Fibroblast of peridontal ligament (primary cell): ENCODE measurements around the gene STX3.
"Not testable (repeated sequence)": the region's sequence is repeated elsewhere in the genome, so short reads cannot be mapped to it uniquely, and the experiment has no call there.

Experiments used
- DNase-seq: peaks from one replicate; pipeline ENCODE4 v3.0.0-alpha.2; 2010; ENCODE audit errors: extremely low read depth

Gene STX3

GRCh38 chr11:59758401-59759037 is 3.3 kb downstream of the STX3 start:
- DNase-seq, result no peak

DNA sequence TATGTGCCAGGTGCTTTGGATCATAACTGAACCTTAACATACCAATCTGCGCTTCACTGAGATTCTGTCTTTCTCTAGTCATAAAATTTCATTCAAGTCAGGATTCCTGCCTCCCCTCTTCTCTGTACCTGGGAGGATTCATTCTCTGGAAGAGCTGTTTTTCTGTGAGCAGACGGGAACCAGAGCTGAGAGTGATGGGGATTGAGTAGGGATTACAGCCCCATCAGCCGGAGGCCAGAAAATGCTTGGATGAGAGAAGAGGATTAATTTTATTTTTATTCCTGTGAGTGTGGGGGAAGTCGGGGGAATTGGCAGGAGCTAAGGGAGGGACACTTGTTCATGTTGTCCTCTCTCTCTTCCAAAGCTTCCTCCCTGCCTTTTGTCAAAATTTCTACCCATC is 4.7 kb downstream of the STX3 start:
- no peak for DNase-seq

GRCh38 chr11:59760771-59761170 is 5.6 kb downstream of the STX3 start:
- no peak for DNase-seq

GRCh38 chr11:59761993-59762392 is 6.8 kb downstream of the STX3 start:
- DNase-seq, result no peak

- DNase-seq, result no peak
Measured at GRCh38 chr11:59765068-59765735, 10.0 kb downstream of the STX3 start.

- no peak for DNase-seq
Measured at GRCh38 chr11:59766542-59767224, 11.5 kb downstream of the STX3 start.

GRCh38 chr11:59767225-59767611 is 12.0 kb downstream of the STX3 start:
- DNase-seq, result no peak

- DNase-seq, result no peak
Measured at GRCh38 chr11:59769111-59769510, 13.9 kb downstream of the STX3 start.

GRCh38 chr11:59769828-59770227 is 14.7 kb downstream of the STX3 start:
- no peak for DNase-seq

GRCh38 chr11:59770319-59770718 is 15.1 kb downstream of the STX3 start:
- no peak for DNase-seq

DNA sequence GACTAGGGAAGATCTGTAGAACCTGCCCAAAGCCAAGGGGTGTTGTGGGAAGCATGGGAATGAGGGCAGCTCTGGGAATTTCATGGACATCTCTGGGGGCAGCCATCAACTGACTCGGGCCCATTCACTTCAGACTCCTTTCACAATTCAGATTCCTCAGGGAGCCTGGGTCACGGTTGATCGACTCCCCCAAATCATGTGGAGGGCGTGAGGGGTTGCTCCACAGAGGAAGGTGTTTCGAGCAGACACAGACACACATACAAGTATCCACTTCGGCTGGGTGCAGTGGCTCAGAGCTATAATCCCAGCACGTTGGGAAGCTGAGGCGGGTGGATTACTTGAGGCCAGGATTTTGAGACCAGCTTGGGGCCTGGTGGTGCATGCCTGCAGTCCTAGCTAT is 15.7 kb downstream of the STX3 start:
- no peak for DNase-seq

DNA sequence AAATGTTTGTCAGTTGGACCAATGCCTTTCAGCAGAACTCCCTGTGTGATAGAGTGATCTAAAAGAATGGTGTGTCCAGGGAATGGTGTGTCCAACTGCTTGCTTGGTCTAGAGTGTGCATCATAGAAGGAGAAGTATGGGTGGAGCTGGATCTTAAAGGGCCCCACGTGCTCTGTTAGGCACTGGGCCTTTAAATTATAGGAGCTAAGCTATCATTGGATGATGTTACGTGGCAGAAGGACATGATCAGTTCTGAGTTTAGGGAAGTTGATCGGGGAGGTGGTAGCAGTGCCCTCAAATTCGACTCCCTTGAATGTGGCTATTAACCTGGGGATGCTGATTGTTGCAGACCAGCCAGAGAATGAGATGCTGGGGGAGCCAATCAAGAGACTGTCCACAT is 16.4 kb downstream of the STX3 start:
- DNase-seq, result no peak

DNA sequence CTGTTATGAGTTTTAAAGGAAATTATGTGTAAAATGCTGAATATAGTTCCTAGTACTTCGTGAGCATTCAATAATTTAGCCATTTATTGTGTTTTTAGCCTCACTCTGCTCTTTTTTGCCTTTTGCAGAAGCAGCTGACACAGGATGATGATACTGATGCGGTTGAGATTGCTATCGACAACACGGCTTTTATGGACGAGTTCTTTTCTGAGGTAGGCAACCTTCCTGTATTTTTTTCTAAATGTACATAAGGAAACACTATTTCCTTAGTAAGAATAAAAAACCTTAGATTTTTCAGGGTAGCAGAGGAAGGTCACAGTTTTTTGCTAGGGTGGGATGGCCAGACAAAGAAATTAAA is 17.9 kb downstream of the STX3 start:
- DNase-seq, result no peak

- no peak for DNase-seq
Measured at GRCh38 chr11:59776210-59777066, 21.3 kb downstream of the STX3 start.

- DNase-seq, result no peak
Measured at GRCh38 chr11:59777104-59777503, 21.9 kb downstream of the STX3 start.

DNA sequence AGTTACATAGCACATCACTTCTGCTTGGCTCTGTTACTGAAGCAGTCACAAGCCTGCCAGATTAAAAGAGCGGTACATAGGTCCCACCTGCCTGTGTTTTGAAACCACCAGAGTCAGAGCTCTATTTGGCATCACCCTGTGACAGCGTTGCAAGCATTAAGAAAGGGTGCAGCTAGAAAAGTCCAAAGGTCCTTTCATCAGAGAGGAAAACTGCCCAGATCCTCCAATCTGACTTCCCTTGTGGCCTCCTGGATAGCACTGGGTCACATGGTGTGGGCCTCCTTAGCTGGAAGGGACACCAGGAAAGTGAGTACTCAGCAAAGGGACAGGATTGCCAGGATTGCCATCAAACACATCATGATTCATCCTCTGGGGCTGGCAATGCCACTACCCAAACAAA is 22.9 kb downstream of the STX3 start:
- DNase-seq, result no peak

DNA sequence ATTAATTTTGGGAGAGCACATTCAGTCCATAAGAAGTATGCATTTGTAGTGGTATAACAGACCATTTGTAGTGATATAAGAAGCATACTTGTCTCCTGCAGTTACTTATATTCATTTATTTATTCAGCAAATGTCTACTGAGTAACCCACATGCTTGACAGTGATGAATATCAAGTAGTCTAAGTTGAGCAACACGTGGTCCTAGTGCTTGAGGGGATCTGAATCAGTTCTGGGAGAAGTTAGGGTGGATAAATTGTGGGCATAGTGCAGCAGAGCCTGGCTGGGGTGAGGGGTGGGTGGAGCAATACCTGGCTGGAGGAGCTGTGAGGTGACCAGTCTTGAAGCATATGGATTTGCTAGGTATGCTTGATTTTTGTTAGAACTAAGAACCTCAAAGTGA is 24.3 kb downstream of the STX3 start:
- DNase-seq, result no peak

DNA sequence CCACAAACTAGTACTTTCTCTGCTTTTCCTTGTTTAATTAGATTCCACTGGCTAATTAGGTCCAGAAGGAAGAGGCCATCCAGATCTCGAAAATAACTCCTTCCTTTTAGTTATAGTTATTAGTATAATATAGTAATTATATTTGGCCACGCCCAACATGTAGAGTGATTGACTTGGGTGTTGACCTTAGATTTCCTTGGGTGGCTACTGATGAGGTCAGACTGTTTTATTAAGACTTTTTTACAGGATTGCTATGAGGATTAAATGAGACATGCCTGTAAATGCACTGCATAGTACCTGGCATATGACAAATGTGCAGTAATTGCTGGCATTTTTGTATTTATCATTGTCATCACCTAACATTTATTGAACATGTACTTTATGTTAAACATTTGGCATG is 26.9 kb downstream of the STX3 start:
- DNase-seq, result no peak

DNA sequence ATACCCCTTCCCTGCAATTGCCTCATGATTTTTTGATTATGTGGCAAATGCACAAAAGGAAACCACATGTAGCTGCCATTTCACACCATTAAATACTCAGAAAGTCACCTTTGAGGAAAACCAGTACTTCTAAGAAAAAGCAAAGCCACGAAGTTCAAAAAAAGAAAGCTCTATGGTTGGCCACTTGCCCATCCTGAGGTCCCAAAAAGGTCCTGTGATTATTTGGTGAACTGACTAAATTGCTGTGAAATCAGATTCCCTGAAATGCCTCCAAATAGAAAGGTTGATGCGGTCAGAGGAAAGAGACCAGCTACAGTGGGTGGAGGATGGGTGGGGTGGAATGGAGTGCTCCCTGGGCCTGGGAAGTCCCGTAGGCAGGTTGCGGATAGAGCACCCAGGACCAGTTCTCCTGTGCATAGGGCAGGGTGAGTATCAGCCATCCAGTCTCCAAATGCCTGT is 28.5 kb downstream of the STX3 start:
- no peak for DNase-seq

DNA sequence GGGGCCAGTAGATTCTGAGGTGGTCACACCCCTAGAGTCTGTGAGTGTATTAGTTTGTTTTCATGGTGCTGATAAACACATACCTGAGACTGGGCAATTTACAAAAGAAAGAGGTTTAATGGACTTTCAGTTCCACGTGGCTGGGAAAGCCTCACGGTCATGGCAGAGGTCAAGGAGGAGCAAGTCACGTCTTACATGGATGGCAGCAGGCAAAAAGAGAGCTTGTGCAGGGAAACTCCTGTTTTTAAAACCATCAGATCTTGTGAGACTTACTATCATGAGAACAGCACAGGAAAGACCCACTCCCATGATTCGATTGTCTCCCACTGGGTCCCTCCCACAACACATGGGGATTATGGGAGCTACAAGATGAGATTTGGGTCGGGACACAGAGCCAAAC is 29.3 kb downstream of the STX3 start:
- not testable (repeated sequence) for DNase-seq

DNA sequence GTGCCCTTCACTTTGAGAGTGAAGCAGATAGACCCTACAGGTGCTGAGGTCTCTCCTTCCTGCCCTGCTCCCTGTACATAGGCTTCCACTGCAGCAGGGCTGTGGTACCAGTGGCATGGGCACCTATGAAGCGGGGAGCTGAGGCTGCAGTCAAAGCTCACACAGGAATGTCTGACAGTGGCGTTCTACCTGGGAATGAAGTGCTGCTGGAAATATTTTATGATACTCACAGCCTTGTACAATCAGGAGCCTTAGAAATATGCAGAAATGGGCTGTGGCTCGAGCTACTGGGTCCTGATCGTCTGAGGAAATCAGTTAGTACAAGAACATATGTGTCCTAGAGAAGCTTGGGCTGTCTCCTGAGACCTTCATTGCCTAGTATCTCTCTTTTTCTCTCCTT is 30.6 kb downstream of the STX3 start:
- no peak for DNase-seq

DNA sequence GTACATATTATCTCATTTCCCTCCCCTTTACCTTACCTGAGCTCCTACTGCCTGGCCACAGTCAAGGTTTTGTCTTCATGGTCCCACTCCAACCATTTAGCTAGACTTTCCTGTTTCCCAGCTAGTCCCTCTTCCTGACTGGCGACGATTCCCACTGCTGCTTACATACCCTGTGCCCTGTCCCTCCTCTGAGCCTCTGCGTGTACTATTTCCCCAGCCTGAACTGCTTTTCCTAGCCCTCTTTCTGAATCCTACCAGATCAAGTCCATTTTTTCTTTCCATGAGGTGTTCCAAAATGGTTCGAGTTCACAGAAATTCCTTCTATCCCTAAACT is 32.0 kb downstream of the STX3 start:
- no peak for DNase-seq

GRCh38 chr11:59787816-59788215 is 32.6 kb downstream of the STX3 start:
- DNase-seq, result no peak
